Measurements from ENCODE around the gene HYDIN. TPM values are rescaled to one million over a fixed set of nuclear protein-coding genes. Genes with fewer than 3 reads are reported as not detected.
"Not testable (repeated sequence)": the region's sequence is repeated elsewhere in the genome, so short reads cannot be mapped to it uniquely, and the experiment has no call there.

Gene HYDIN
- total RNA-seq, 4 donors from 2014 or later, result 0.40 to 1.1 (median 0.47) TPM; not detected in 1

GRCh38 chr16:71172481-71173207 lies 57.9 kb downstream of the HYDIN start:
- no peak for TF ChIP-seq POLR2A (IDR thresholded peaks at IDR 0.05)
- no peak overlapping the region for H3K4me3 ChIP-seq

GRCh38 chr16:71161007-71161406 lies 69.5 kb downstream of the HYDIN start:
- DNase-seq (ENCODE audit: low spot score in 2 of 2); H3K4me3 ChIP-seq; H3K9me3 ChIP-seq; H3K4me1 ChIP-seq; H3K27ac ChIP-seq; H3K36me3 ChIP-seq; H3K27me3 ChIP-seq: not testable (repeated sequence)
- WGBS, result 92% methylated on average over 4 of the region's 8 CpGs

More at GRCh38 chr16:71172481-71173207, 57.9 kb downstream of the HYDIN start:
- no peaks in the 10 kb centered on the region for H3K4me1 ChIP-seq
- WGBS, result 43% methylated on average over 6 of the region's 6 CpGs
- H3K27ac ChIP-seq, result no peak overlapping the region
- H3K9me3 ChIP-seq, result no peaks in the 10 kb centered on the region
- DNase-seq (ENCODE audit: low spot score in 2 of 2), result no peak
- no peaks in the 10 kb centered on the region for H3K36me3 ChIP-seq
- H3K27me3 ChIP-seq, result no peaks in the 10 kb centered on the region

DNA sequence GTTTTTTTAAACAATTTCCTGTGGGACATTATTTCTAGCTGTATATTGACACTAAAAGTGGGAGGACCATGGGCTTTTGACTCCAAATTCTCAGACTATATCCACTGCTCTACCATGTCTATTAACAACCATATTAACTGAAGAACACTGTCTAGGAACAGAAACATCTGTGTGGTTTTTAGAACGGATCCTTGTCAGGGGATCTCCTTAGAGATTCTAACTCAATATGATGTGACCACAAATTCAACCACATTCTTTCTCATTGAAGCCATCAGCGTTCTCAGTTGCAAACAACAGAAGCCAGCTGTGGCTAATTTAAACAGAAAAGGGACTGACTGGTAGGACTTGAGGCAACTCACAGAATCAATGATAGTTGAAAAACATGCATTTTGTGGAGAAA lies 73.2 kb downstream of the HYDIN start:
- H3K27ac ChIP-seq; H3K36me3 ChIP-seq; DNase-seq (ENCODE audit: low spot score in 2 of 2); H3K4me3 ChIP-seq; H3K27me3 ChIP-seq; H3K4me1 ChIP-seq; H3K9me3 ChIP-seq: not testable (repeated sequence)
- WGBS, result 50% methylated on average over 1 of the region's 2 CpGs

DNA sequence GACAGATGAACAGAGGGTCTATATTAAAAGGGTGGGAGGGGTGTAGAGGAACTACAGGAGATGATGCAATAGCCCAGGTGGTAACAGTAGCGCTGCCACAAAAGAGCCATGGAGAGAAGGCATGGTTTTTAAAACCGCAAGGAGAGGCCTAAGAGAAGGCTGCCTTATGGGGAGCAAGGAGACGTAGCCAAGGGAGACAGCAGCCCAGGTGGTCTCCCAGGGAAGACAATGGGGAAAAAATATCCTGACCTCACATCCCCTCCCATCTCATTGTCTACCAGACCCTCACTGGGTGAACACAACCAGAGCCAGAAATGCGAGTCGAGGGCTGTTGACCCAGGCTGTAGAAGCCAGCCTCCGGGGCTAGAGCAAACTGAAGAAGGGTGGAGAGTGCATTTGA lies 77.2 kb downstream of the HYDIN start:
- not testable (repeated sequence) for H3K4me3 ChIP-seq; H3K36me3 ChIP-seq; H3K9me3 ChIP-seq; H3K27ac ChIP-seq; H3K4me1 ChIP-seq; DNase-seq (ENCODE audit: low spot score in 2 of 2); H3K27me3 ChIP-seq
- whole genome bisulfite sequencing, result 83% methylated on average over 2 of the region's 6 CpGs

DNA sequence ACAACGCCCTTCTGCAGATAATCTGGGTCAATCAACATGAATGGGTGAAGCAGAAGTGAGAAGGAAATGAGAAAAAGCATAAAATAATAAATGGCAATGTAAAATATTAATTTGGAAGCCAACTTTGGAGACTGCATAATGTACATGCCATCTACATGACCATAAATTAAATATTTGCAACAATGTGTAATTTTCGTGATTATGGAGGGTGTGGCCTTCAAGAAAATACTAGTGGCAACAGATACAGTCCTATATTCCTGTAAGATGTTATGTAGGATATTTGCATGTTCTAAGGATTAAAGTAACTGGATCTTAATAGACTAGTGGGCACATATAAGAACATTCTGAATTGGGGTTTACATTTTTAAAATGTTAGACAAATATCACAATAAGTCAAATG lies 78.9 kb downstream of the HYDIN start:
- DNase-seq (ENCODE audit: low spot score in 2 of 2), result not testable (repeated sequence)

GRCh38 chr16:71143246-71143645 lies 87.3 kb downstream of the HYDIN start:
- not testable (repeated sequence) for H3K27me3 ChIP-seq; H3K27ac ChIP-seq; H3K4me3 ChIP-seq; DNase-seq (ENCODE audit: low spot score in 2 of 2); H3K4me1 ChIP-seq; H3K36me3 ChIP-seq; H3K9me3 ChIP-seq
- 30% methylated on average over 2 of the region's 2 CpGs for WGBS

More for the DNA sequence above, 78.9 kb downstream of the HYDIN start:
- H3K4me3 ChIP-seq, H3K9me3 ChIP-seq, H3K36me3 ChIP-seq, H3K27ac ChIP-seq, H3K27me3 ChIP-seq, H3K4me1 ChIP-seq: not testable (repeated sequence)
- WGBS, result 83% methylated on average over 1 of the region's 2 CpGs

DNA sequence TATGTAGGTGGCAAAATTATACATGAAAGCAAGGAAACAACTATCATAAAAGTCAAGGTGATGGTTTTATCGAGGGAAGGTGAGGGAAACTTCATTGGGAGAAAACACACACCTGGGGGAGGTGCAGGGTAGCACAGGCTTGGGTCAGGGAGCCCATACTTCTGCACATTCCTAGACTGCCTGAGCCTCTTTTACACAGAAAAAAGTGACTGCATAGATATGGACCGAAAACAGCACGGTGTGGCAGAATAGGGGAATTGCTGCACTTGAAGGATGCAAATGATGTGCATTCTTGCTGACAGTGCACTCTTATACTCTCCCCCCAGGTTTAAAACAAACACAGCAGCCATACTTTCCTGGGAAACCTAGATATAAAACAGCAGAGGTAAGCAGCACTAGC lies 120.0 kb downstream of the HYDIN start:
- not testable (repeated sequence) for H3K4me3 ChIP-seq; H3K4me1 ChIP-seq; H3K9me3 ChIP-seq; H3K27ac ChIP-seq; DNase-seq (ENCODE audit: low spot score in 2 of 2); H3K36me3 ChIP-seq; H3K27me3 ChIP-seq
- 72% methylated on average over 1 of the region's 3 CpGs for WGBS

DNA sequence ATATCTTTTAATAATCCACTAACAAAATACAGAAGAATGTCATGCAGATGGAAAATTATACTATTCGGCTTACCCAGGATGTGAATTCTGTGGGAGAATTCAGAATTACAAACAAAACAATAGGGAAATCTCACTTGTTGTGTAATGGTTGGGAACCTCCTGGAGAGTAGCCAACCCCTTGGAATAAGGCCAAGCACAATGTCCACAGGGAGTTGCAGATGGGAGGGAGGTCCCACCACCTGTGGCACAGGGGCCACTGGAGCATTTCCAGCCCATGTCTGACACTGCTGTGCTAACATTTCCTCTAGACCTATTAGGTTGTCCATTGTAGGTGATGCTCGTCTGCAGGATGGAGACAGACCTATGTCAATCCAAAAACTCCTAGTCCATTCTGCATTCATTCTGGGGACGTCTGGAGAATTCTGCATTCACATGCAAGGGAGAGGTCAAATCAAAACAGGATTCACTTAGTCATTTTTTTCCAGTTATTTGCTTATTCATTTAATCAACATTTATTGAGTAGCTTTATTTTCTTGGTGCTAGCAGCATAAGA lies 120.8 kb downstream of the HYDIN start:
- not testable (repeated sequence) for H3K27me3 ChIP-seq
- WGBS, result no CpG with 5 or more reads among the region's 3 CpGs

DNA sequence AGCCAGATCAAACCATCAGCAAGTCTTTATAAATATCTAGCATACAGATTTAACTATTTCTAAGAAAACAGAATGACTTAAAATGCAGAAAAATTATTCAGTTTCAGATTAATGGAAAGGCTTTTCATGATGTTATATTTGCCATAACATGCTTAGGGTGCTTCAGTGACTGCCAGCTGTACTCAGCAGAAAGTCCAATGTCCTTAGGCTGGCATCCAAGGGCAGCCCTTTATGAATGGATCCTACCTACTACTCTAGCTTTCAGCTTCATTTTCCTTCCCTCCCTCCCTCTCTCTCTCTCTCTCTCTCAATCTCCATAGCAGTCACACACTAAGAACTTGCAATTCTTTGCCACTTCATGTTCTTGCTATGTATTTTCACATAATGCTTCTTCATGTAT lies 124.6 kb downstream of the HYDIN start:
- not testable (repeated sequence) for H3K9me3 ChIP-seq; H3K36me3 ChIP-seq; H3K27ac ChIP-seq; H3K27me3 ChIP-seq; DNase-seq (ENCODE audit: low spot score in 2 of 2); H3K4me3 ChIP-seq; H3K4me1 ChIP-seq

More for the DNA sequence above, 120.8 kb downstream of the HYDIN start:
- H3K36me3 ChIP-seq; H3K4me1 ChIP-seq; H3K27ac ChIP-seq; H3K4me3 ChIP-seq; DNase-seq (ENCODE audit: low spot score in 2 of 2); H3K9me3 ChIP-seq: not testable (repeated sequence)

DNA sequence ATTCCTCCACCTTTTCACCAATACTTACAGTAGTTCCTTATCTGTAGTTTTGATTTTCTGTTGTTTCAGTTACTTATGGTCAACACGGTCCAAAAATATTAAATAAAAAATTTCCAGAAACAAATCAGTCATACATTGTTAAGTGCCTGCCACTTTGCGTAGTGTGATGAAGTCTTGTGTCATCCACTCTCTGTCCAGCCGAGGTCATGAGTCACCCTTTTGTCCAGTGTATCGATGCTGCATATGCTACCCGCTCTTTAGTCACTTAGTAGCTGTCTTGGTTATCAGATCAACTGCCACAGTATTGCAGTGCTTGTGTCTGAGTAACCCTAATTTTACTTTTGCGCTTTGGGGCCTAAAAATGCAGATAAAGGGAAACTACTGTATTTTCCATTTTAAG lies 146.9 kb downstream of the HYDIN start:
- not testable (repeated sequence) for H3K4me1 ChIP-seq; H3K9me3 ChIP-seq; H3K27me3 ChIP-seq; DNase-seq (ENCODE audit: low spot score in 2 of 2); H3K27ac ChIP-seq; H3K4me3 ChIP-seq; H3K36me3 ChIP-seq
- WGBS, result 92% methylated on average over 5 of the region's 6 CpGs

DNA sequence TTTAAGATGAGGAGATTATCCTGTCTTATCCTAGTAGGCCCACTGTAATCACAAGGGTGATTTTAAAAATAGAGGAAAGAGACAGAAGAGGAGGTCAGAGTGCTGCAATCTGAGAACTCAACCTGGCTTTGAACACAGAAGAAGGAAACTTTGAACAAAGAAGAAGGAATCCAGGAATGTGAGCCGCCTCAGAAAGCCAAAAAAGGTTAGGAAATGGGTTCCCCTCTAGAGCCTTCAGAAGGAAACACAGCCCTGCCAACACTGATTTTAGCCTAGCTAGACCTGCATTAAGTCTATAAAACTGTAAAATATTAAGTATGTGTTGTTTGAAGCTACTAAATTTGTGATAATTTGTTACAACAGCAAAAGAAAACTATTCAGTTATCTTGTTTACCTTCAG lies 149.7 kb downstream of the HYDIN start:
- H3K4me1 ChIP-seq; H3K27ac ChIP-seq; H3K36me3 ChIP-seq; H3K4me3 ChIP-seq; DNase-seq (ENCODE audit: low spot score in 2 of 2); H3K9me3 ChIP-seq; H3K27me3 ChIP-seq: not testable (repeated sequence)
- 47% methylated on average over 1 of the region's 1 CpG for WGBS

DNA sequence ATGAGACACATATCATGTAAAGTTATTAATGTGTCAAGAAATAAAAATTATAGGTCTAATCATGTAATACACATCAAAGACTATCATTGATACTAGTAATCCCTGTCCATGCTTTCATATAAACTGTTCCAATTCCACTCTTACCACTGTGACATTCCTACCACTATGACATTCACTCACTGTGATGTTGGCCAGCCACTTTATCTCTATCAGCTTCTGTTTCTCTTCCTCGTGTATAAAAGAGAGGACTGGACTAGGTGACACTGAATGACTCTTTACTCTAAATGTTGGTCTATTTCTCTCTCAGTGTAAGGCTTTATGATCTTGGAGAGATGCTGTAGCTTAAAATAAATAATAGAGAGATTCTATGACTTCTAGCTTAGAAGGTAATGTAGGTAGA lies 150.3 kb downstream of the HYDIN start:
- DNase-seq (ENCODE audit: low spot score in 2 of 2); H3K27me3 ChIP-seq; H3K27ac ChIP-seq; H3K4me3 ChIP-seq; H3K4me1 ChIP-seq; H3K36me3 ChIP-seq; H3K9me3 ChIP-seq: not testable (repeated sequence)
- no CpG with 5 or more reads among the region's 1 CpG for WGBS

DNA sequence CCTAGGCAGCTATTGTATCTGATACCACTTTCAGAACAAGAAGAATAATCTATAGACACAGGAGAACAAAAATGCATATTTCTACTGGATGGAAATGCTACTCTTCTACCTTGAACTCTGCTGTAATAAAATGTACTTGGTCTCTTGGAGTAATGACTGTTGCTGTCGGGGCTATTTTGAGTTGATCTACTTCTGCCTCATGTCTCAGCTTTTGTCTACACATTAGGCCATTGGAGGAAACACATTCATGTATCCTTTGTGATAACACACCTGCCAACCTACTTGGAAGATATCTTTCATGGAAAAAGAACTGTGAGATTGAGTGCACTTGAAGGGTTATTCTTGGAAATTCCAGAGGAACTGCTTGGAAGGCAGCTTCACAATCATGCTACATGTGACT lies 159.9 kb downstream of the HYDIN start:
- WGBS, result no CpG with 5 or more reads among the region's 1 CpG
- H3K4me1 ChIP-seq; H3K36me3 ChIP-seq; DNase-seq (ENCODE audit: low spot score in 2 of 2); H3K4me3 ChIP-seq; H3K9me3 ChIP-seq; H3K27ac ChIP-seq; H3K27me3 ChIP-seq: not testable (repeated sequence)

DNA sequence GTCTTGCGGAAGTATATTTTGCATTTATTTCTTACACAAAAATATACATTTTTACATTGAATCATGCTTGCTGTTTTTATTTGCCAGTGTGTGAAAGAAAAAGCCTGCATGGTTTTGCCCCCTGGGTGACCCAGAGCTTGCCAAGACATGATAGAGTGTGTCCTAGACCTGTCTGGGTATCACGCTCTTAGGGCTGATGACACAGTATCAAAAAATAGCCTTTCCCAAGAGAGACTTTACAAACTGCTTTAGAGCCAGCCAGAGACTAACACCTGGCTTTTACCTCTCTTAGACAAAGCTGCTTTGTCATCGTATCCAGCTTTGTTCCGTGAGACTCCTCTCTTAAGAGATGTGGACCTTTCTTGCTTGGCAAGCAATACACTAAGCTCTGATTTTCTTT lies 160.7 kb downstream of the HYDIN start:
- H3K36me3 ChIP-seq; H3K4me3 ChIP-seq; DNase-seq (ENCODE audit: low spot score in 2 of 2); H3K27me3 ChIP-seq; H3K27ac ChIP-seq; H3K4me1 ChIP-seq; H3K9me3 ChIP-seq: not testable (repeated sequence)
- 84% methylated on average over 4 of the region's 4 CpGs for WGBS

Data from suprapubic skin (tissue), 4 donors.